Mucosa of gallbladder (tissue), 1 donor: ENCODE measurements around the gene ACTG2. TPM values are rescaled to one million over a fixed set of nuclear protein-coding genes. Genes with fewer than 3 reads are reported as not detected.

Source experiments
- DNase-seq: peaks from one replicate; pipeline ENCODE4 v3.0.0-alpha.2; 2020; ENCODE audit warnings: low spot score
- total RNA-seq: library from RNA; stranded (reverse); gene quantifications from one replicate; pipeline ENCODE4 v1.2.1, GENCODE V29; 2021
- donor health status: DM: no; HTN: no; CAD: no.

The ACTG2 gene
- total RNA-seq, 1 donor from 2014 or later: 2,669 TPM

DNA sequence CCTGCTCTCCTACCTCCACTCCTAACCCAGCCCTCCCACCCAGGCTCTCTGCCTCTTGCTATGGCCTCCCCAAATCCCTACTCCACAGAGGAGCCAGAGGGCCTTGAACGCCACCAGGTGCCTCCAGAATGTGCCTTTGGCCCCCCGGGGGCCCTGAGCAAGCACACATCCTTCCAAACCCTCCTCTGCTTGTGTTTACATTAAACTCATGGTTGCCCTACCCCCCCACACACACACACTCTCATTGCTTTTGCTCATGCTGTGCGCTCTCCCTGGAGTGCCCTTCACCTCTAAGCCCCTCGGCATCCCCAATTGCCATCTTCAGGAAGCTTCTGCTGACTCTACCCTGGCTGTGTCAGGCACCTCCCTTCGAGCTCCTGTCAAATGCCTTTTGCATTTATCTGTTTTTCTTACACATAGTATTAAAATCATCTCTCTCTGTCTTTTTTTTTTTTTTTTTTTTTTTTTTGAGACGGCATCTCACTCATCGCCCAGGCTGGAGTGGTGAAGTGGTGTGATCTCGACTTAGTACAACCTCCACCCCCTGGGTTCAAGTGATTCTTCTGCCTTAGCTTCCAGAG is 75.6 kb downstream of the ACTG2 start:
- no peak for DNase-seq

DNA sequence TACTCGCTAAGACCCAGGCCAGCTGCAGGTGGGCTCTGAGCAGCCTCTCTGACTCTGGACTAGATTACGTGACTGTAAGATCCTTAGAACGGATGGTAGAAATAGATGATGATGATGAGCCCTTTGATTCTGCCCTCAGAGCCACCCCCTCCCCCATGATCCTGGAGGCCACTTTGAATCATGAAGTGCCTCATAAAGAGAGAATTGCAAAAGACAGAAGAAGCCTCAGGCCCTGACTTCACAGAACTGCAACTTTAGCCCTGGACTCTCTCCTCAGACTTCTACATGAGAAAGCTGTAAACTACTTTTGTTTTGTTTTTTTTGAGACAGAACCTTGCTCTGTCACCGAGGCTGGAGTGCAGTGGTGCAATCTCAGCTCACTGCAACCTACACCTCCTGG is 76.5 kb downstream of the ACTG2 start:
- no peak for DNase-seq

Other genes starting within 250 kb of the ACTG2 start
- gene TPRKB, start 155.7 kb upstream of the ACTG2 start, total RNA-seq: 16.8 TPM
- gene DUSP11, start 112.9 kb upstream of the ACTG2 start, total RNA-seq: 18.2 TPM
- gene C2orf78, start 108.8 kb upstream of the ACTG2 start, total RNA-seq: not detected
- 49.0 TPM for gene STAMBP, start 64.0 kb upstream of the ACTG2 start, total RNA-seq
- 45.4 TPM for gene DGUOK, start 33.9 kb downstream of the ACTG2 start, total RNA-seq
- 19.3 TPM for gene TET3, start 91.9 kb downstream of the ACTG2 start, total RNA-seq